HG02973 (cell line): ENCODE data around the gene C1orf185.
"Not testable (repeated sequence)": the region's sequence is repeated elsewhere in the genome, so short reads cannot be mapped to it uniquely, and the experiment has no call there.

Experiments
- ATAC-seq: cut with Tn5 transposase; IDR thresholded peaks from one replicate; pipeline ENCODE4 v1.9.1; 2021; ENCODE audit warnings: moderate library complexity; ENCODE audit not compliant: unreplicated experiment

C1orf185 gene

DNA sequence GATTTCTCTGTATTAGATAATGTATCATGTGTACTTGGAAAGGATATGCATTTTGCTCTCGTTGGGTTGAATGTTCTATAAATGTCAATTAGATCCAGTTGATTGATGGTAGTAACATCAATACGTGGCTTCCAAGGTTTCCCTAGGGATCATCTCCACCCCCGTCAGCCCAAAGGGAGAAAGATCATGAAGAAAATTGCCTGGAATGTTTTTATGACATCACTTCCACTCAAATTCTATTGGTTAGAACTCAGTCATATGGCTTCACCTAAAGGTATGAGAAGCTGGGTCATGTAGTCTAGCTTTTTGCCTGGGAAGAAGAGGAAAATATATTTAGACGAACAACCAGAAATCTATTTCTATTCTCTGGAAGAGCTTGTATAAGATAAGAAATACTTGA lies at the start of gene C1orf185:
Gene C1orf185 (plus strand): TSS at position 253 of the 400 bp plus-strand sequence. CDS start 6 bp downstream, at position 259.
- no peak for ATAC-seq

DNA sequence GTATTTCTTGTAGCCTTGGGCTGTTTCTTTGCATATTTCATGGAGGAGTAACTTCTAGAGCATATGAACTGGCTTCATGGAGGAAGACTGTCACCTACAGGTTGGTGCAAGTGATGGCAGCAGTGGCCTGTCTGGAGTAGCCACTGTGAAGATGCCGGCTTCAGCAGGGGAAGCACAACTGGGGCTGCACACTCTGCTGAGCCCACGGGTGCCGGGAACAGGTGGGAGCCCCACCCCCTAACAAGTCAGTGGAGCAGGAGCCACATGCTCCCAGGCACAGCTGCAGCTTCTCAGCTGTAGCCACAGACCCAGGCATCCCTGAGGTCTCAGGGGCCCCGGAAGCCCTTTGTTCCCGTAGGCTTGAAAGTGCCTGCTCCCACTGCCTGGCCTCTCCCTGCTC lies 43.2 kb upstream of the C1orf185 start:
- ATAC-seq, result no peak

GRCh38 chr1:51061231-51061918 lies 40.7 kb upstream of the C1orf185 start:
- no peak for ATAC-seq

DNA sequence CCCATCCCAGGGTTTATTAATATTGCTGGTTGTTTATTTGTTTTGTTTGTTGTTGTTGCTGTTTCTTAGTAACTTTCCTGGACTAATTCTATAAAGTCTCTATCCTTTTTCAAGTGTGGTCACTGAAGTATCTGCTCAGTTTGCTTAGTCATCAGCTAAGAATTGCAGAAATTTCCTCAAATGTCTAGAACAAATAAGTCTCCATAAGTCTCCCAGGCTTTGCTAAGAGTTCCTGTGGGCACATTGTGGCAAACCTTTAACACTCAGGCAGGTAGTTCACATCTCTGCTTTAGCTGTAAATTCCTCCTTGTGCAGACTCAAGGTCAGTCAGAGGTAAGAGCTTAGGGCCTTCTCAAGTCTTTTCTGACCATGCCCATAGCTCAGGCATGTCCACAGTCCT lies 38.9 kb upstream of the C1orf185 start:
- ATAC-seq, result no peak

GRCh38 chr1:51070011-51070410 lies 32.0 kb upstream of the C1orf185 start:
- ATAC-seq, result no peak

- no peak for ATAC-seq
Observed at GRCh38 chr1:51070640-51071039, 31.4 kb upstream of the C1orf185 start.

GRCh38 chr1:51071291-51072042 lies 30.6 kb upstream of the C1orf185 start:
- ATAC-seq, result no peak

GRCh38 chr1:51072043-51072439 lies 30.0 kb upstream of the C1orf185 start:
- ATAC-seq, result no peak

DNA sequence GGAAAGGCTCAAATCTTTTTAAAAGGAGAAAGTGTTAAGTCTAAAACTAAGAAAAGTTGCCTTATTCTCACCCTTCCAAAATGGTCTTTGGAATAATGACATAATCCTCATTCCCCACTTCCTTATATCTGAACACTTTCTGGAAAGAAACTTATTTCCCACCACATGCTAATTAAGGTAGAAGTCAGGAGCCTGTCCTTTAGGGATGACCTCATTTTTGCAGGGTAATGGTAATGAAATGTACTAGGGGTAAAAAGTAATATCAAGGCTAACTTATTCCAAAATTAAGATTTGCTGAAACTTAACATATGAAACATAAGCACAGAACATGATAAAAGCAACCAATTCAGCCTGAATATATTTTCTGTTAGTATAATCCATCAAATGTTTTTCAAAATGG lies 29.4 kb upstream of the C1orf185 start:
- no peak for ATAC-seq

- no peak for ATAC-seq
Observed at GRCh38 chr1:51073456-51073855, 28.6 kb upstream of the C1orf185 start.

DNA sequence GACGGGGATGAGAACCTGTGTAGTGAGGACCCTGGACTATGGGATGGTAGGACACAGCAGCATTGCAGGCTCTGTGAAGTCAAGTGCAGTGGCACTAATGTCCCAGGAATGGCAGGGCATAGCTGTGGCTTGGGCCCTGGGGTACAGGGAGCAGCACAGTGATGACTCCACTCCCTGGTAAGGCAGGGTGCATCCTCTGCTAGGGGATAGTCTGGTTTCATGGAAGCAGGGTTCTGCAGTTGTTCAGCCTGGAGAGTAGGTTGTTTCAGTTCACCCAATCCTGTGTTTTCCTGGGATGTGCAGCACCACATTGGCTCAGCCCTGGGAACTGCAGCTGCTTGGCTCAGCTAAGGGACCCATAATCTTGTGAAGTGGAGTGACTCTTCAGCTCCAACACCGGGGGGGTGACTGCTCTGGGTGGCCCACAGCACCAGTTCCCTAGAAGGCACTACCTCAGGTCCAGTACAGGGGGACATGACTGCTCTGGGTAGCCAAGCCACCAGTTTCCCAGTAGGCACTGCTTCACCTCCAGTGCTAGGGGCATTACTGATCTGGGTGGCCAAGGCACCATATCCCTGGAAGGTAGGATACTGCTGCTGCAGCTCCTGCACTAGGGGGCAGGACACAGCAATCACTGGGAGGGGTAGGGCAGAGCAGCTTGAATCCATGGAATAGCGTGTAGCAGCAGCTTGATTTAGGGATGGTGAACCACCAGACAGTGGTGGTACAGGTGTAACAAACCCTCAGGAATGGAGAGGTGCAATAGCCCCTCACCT lies 15.3 kb upstream of the C1orf185 start:
- no peak for ATAC-seq

DNA sequence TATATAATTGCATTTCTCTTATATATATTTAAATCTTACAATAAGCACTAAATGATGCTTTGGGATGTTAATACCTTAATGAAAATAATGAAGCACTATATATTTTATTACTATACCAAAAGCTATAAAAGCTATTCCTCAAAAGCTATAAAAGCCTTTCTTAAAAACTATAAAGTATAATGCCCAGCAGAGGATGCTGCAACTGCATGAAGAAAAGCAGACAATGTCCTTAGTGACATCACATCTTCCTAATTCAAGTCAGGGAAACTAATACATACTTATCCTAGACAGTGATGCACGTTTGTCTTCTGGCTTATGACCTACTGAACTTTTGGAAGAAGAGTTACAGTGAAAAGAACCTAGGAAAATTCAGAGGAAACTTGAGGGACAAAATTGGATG lies 13.6 kb upstream of the C1orf185 start:
- ATAC-seq, result no peak

DNA sequence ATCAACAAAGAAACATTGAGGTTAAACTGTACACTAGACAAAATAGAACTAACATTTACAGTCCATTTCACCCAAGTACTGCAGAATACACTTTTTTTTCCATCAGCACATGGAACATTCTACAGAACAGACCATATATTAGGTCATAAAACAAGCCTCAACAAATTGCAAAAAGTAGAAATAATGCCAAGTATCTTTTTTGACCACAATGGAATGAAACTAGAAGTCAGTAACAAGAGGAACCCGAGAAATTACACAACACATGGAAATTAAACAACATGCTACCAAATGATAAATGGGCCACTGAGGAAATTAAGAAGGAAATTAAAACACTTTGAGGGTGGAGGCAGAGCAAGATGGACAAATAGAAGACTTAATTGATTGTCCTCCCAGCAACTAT lies 8.4 kb upstream of the C1orf185 start:
- no peak for ATAC-seq

DNA sequence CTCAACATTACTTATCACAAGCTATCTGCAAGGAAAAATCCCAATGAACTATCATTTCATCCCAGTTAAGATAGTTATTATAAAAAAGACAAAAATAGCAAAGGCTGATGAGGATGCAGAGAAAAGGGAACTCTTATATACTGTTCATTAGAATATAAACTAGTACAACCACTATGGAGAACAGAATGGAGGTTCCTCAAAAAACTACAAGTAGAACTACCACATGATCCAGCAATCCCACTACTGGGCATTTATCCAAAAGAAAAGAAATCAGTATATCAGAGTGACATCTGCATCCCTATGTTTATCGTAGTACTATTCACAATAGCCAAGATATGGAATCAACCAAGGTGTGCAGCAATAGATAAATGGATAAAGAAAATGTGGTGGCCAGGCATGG lies 4.9 kb upstream of the C1orf185 start:
- no peak for ATAC-seq

- no peak for ATAC-seq
Observed at GRCh38 chr1:51100264-51100880, 1.7 kb upstream of the C1orf185 start.

- no peak for ATAC-seq
Observed at GRCh38 chr1:51114137-51114536, 12.1 kb downstream of the C1orf185 start.

DNA sequence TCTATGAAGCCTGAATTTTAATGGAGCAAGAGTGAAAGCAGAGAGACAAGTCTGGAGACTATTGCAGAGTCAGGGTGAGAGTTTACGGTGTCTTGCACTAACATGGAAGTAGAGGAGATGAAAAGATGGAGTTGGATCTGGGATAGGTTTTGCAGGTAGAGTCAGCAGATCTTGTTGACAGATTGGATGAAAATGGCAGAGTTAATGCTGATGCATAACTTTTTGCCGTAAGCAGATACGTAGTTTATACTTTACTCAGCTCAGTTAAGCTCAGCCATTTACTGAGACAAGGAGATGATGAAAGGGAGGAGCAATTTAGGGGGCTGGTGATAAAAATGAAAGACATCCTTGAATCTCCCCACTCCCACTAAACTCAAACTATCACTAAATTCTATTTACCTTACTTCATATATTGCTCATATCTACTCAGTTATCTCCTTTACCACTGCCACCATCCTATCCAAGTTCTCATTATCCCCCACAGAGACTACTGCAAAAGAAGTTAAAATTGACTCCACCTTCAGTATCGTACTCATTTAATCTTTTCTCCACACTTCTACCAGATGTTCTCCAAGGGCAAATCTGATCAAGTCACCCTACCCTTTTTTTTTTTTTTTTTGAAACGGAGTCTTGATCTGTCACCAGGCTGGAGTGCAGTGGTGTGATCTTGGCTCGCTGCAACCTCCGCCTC lies 13.8 kb downstream of the C1orf185 start:
- no peak for ATAC-seq

GRCh38 chr1:51119331-51119730 lies 17.3 kb downstream of the C1orf185 start:
- no peak for ATAC-seq

GRCh38 chr1:51120629-51121028 lies 18.6 kb downstream of the C1orf185 start:
- no peak for ATAC-seq

DNA sequence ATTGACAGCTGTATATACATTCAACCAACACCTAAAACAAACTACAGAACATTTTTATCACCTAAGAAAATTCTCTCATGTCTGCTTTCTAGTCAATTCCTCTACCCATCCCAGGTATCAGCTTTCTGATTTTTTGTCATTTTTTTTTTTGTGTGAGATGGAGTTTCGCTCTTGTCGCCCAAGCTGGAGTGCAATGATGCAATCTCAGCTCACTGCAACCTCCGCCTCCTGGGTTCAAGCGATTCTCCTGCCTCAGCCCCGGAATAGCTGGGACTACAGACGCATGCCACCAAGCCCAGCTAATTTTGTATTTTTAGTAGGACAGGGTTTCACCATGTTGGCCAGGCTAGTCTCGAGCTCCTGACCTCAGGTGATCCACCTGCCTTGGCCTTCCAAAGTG lies 25.1 kb downstream of the C1orf185 start:
- not testable (repeated sequence) for ATAC-seq

- ATAC-seq, result no peak
Observed at GRCh38 chr1:51131185-51131584, 29.2 kb downstream of the C1orf185 start.
